ENCODE measurements around the gene OSBP.

The OSBP gene

DNA sequence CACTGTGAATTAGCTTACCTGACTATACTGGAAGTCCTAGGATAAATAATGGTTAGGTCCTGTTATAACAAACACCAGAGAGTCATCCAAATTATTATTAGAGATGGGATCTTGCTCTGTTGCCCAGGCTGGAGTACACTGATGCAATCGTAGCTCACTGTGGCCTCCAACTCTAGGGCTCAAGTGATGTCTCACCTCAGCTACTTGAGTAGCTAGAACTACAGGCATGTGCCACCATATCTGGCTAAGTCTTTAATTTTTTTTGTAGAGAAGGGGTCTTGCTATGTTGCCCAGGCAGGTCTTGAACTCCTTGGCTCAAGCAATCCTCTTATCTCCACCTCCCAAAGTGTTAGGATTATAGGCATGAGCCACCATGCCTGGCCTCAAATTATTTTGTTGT is 37.2 kb downstream of the OSBP start:
- no peak overlapping the region for H3K4me3 ChIP-seq (ENCODE audit: low read depth, low read length)
- TF ChIP-seq CTCF (IDR thresholded peaks at IDR 0.05; ENCODE audit: insufficient read depth, low read depth, low read length, missing control alignments) = no peak
- no peak for DNase-seq (ENCODE audit: low read depth)

GRCh38 chr11:59575505-59575904 is 40.1 kb downstream of the OSBP start:
- no peak for DNase-seq (ENCODE audit: low read depth)
- no peak for TF ChIP-seq CTCF (IDR thresholded peaks at IDR 0.05; ENCODE audit: insufficient read depth, low read depth, low read length, missing control alignments)
- H3K4me3 ChIP-seq (ENCODE audit: low read depth, low read length) = no peak overlapping the region

GRCh38 chr11:59574932-59575502 is 40.6 kb downstream of the OSBP start:
- no peak for DNase-seq (ENCODE audit: low read depth)
- no peak overlapping the region for H3K4me3 ChIP-seq (ENCODE audit: low read depth, low read length)
- no peak for TF ChIP-seq CTCF (IDR thresholded peaks at IDR 0.05; ENCODE audit: insufficient read depth, low read depth, low read length, missing control alignments)

GRCh38 chr11:59574467-59574866 is 41.1 kb downstream of the OSBP start:
- DNase-seq (ENCODE audit: low read depth) = no peak
- no peak overlapping the region for H3K4me3 ChIP-seq (ENCODE audit: low read depth, low read length)
- no peak for TF ChIP-seq CTCF (IDR thresholded peaks at IDR 0.05; ENCODE audit: insufficient read depth, low read depth, low read length, missing control alignments)

GRCh38 chr11:59573216-59573615 is 42.4 kb downstream of the OSBP start:
- no peak for TF ChIP-seq CTCF (IDR thresholded peaks at IDR 0.05; ENCODE audit: insufficient read depth, low read depth, low read length, missing control alignments)
- no peak overlapping the region for H3K4me3 ChIP-seq (ENCODE audit: low read depth, low read length)
- DNase-seq (ENCODE audit: low read depth) = no peak

- H3K4me3 ChIP-seq (ENCODE audit: low read depth, low read length) = no peak overlapping the region
- no peak for TF ChIP-seq CTCF (IDR thresholded peaks at IDR 0.05; ENCODE audit: insufficient read depth, low read depth, low read length, missing control alignments)
- no peak for DNase-seq (ENCODE audit: low read depth)
Measured at GRCh38 chr11:59572091-59572490, 43.5 kb downstream of the OSBP start.

DNA sequence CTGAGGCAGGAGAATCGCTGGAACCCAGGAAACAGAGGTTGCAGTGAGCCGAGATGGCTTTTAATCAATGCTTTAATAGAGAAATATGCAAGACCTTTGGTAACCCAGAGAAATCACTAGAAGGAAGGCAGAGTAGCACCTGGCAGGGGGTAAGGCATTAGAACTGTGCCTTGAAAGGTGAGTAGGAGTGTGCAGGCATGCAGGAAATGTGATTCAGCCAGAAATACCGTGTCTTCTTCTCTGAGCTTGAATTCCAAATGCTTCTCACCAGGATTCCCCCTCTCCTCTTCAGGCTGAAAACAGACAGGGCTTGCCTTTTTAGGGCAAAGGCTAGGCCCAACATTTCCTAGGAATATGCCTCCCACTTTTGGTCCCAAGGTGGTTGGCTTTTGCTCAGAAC is 53.3 kb downstream of the OSBP start:
- TF ChIP-seq CTCF (IDR thresholded peaks at IDR 0.05; ENCODE audit: insufficient read depth, low read depth, low read length, missing control alignments) = no peak
- DNase-seq (ENCODE audit: low read depth) = no peak
- H3K4me3 ChIP-seq (ENCODE audit: low read depth, low read length) = no peak overlapping the region
